NCI-H1436 treated with DMSO at 0.1 percent for 48 hours (cell line): ENCODE data around the gene GPRIN1.
"Not testable (repeated sequence)": the region's sequence is repeated elsewhere in the genome, so short reads cannot be mapped to it uniquely, and the experiment has no call there.

Source experiments
- DNase-seq: peaks from one replicate; lab custom pipeline; 2025; lab: John Stamatoyannopoulos, UW

GPRIN1 gene

GRCh38 chr5:176574297-176574591 is 35.7 kb downstream of the GPRIN1 start:
- no peak for DNase-seq

DNA sequence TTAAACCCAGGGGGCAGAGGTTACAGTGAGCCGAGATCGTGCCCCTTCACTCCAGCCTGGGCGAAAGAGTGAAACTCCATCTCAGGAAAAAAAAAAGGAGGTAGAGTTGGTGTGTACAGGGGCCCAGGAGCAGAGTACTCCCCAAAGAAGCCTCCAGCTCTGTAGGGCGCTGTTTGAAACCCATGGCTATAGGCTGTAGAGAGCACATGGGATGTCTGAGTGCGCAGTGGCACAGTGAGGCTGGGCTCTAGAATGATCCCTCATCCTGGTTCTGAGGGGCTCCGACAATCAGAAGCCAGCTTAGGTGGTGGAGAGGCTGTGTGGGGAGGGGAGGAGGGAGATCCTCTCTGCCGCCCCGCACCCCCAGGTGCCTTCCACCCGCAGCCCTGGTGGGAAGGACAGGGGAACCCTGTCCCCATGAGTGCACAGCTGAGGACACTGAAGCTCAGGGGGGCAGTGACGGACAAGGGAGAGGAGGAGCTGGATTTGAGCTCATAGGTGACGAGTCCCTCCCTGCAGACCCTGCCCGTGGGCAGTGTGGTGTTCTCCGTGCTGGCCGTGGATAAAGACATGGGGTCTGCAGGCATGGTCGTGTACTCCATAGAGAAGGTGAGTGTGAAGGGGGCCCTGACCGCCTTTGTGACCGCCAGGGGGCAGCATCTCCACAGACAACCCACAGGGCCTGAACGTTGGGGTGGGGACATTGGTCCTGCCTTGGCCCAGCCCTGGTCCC is 36.2 kb downstream of the GPRIN1 start:
- DNase-seq, result no peak

GRCh38 chr5:176570044-176570443 is 39.9 kb downstream of the GPRIN1 start:
- no peak for DNase-seq

DNA sequence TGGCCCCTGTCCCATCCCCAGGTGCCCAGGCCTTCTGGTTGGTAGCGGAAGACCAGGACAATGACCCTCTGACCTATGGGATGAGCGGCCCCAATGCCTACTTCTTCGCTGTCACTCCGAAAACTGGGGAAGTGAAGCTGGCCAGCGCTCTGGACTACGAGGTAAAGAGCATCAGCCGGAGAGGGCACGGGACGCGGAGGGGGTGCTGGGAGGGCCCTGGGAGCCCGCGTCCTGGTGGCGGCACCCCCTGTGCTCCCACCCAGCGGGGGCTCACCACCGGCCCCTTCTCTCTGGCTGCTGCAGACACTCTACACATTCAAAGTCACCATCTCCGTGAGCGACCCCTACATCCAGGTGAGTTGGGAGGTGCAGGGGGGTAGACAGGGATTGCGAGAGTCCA is 41.3 kb downstream of the GPRIN1 start:
- DNase-seq, result no peak

DNA sequence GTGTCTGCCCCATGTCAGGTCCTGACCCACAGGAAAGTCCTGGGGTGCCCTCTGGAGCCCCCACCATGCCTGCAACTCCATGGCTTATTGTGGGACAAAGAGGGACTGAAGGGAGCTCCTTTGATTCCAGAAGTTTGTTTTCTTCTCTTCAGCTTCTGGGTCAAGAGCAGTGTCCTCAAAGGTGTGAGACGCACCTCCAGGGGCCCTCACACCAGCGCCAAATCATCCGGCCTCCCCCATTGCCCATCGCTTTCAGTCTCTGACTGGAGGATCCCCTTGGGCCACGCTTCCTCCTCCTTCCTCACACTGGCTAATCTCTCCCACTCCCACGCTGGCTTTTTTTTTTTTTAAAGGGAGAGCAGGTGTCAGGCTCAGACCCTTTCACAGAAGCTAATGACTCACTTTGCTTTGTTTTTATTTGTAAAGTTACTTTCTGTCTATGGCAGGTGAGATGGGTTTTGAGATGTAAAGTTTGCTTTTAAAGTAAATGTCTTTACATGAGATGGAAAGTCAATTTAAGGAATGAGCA is 44.1 kb downstream of the GPRIN1 start:
- no peak for DNase-seq

DNA sequence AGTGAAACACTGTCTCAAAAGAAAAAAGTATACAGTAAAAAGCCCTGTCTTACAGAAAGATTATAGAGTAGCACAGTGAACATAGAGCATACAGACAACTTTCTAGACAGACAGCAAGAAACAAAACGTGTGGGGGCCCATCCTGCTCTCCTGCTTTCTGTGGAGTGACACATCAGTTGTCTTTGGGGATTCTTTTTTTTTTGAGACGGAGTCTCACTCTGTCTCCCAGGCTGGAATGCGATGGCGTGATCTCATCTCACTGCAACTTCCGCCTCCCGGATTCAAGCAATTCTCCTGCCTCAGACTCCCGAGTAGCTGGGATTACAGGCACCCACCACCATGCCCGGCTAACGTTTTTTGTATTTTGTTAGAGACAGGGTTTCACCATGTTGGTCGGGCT is 46.0 kb downstream of the GPRIN1 start:
- no peak for DNase-seq

- DNase-seq, result no peak
These were observed 47.8 kb downstream of the GPRIN1 start for GRCh38 chr5:176562189-176562588.

GRCh38 chr5:176561259-176561658 is 48.7 kb downstream of the GPRIN1 start:
- no peak for DNase-seq

DNA sequence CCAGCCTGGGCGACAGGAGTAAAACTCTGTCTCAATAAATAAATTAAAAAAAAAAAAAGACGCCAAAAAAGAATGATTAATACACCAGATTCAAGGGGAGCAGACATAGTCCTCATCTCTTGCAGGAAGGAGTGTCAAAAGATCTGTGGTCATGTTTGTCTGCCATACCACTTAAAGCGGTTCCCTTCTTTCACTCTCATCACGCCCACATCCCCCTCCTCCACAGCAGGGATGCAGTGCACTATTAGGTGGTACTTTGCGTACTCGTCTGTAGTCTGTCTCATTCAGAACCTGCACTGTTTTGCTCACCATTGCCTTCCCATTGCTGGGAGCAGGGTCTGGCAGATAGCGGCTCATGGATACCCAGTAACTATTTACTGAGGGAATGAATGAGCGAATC is 49.6 kb downstream of the GPRIN1 start:
- DNase-seq, result no peak

DNA sequence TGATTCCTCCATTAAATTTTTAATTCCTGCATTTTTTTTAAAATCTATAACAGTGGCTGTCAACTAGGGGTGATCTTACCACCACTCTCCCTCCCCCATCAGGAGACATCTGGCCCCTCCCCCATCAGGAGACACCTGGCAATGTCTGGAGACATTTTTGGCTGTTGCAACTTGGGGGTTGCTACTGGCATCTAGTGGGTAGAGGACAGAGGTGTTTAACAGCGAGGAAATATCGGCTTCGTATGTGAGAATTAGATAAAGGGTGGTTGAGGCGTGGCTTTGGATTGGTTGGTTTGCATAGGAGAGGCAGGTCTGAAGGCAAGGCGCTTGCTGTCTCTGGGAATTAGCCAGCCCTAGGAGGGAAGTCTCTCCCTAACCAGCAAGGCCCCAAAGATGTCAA is 50.3 kb downstream of the GPRIN1 start:
- DNase-seq, result no peak

- DNase-seq, result no peak
These were observed 52.1 kb downstream of the GPRIN1 start for GRCh38 chr5:176557846-176558245.

- no peak for DNase-seq
These were observed 56.5 kb downstream of the GPRIN1 start for GRCh38 chr5:176553260-176554085.

GRCh38 chr5:176552332-176552869 is 57.6 kb downstream of the GPRIN1 start:
- DNase-seq, result no peak

GRCh38 chr5:176550937-176551336 is 59.0 kb downstream of the GPRIN1 start:
- not testable (repeated sequence) for DNase-seq

DNA sequence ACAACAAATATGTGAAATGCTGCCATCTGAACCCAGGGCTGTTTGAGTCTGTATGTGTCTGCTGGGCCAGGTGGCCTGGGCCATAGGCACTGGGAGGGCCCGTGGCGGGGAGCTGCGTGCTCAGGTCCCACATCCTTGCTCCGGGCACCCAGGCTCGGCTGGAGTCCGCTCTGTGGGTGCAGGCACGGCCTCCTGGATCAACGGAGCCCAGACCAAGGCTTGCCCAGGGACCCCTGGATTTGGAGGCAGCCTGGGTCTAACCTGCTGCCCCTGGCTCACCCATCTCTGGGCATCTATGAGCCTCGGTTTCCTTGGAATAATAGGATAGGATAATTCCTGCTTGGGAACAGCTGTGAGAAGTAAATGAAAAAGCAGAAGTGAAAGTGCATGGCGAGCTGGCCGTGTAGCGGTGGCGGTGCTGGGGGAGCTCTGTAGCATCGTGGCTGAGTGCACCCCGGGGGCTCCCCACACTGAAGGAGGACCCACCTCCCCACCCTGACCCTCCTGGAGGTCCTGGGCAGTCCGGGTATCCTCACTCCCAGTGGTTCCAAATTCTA is 59.6 kb downstream of the GPRIN1 start:
- no peak for DNase-seq

DNA sequence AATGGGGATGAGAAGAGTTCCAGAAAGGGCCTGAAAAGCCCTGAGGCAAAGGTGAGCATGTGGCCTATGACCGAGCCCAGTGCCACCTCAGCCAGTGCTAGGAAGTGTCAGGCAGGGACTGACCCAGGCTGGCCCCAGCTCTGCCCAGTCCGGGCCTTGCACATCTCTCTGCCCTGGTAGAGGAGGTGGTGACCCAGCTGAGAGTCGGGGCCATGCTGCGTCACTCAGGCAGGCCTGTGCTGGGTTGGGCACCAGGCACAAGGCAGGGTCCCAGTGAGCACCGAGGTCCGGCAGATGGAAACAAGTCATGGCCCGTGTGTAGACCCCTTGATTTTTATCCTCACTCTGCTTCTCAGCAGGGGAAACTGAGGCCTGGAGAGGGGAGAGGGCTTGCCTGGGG is 60.1 kb downstream of the GPRIN1 start:
- DNase-seq, result no peak

DNA sequence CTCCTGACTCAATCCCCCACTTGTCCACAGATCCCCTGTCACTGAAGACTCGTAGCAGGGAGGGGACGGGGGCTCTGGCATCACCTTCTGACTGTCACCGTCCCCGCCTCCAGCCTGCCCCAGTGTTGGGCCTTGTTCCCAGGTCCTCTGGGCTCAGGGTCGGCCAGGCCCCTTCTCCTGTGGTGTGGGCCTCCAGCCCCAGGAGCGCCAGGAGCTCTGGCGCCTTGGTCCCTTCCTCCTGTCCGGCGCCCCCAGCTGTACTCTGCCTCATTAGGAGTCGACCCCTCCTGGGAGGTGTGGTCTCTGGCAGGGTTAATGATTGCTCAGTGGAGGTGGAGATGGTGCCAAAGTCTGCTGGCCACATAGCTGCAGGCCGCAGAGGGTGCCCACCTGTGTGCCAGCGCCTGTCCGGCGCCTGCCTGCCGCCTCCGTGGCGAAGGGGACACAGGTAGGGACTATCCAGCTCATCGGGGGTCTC is 61.0 kb downstream of the GPRIN1 start, which contains the start of gene CDHR2:
CDHR2 (plus strand) TSS at position 376 of the 478 bp plus-strand sequence. CDS start 16,011 bp downstream, outside the sequence.
- no peak for DNase-seq

- DNase-seq, result no peak
These were observed 62.2 kb downstream of the GPRIN1 start for GRCh38 chr5:176547802-176548201.
